ENCODE data around the gene MED4.

DNA sequence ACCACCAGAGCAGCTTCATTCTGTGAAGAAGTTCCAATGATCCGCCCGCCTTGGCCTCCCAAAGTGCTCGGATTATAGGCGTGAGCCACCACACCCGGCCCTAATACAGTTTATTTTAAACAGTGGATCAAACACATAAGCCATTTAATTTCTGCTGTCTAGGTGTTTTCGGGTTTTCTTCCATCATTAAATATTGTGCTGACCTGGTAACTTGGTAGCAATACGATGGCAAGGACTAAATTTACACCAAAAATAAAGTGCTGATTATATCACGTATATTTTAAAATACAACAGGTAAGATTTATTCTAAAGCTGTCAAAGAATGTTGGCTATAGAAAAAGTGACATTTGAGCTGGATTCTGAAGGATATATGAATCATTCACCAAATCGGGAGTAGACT, 1.3 kb downstream of the MED4 start:
- TF ChIP-seq POLR2A (IDR thresholded peaks at IDR 0.05; ENCODE audit: low read length): no peak
- no peak for TF ChIP-seq GATA1 (IDR thresholded peaks at IDR 0.05; ENCODE audit: low read depth, low read length)

Data from erythroblast (primary cell).